ENCODE measurements around the gene SMNDC1. TPM values are rescaled to one million over a fixed set of nuclear protein-coding genes. Genes with fewer than 3 reads are reported as not detected.
A peak's percentile ranks its signal among the peaks of the same experiment; 100 is the strongest.

SMNDC1 gene
- total RNA-seq, 1 donor from 2014 or later = 46.7 TPM

GRCh38 chr10:110349831-110350230, 45.1 kb upstream of the SMNDC1 start:
- Histone ChIP-seq H3K9me3 (ENCODE audit: insufficient read depth, low read depth, low read length) (no peaks in the 10 kb centered on the region), H3K79me2 (ENCODE audit: insufficient read depth, low read length) (no peaks in the 10 kb centered on the region), H3K4me3 (ENCODE audit: insufficient read depth, low read depth, low read length) (no peak overlapping the region), H3K9ac (ENCODE audit: low read length) (no peak overlapping the region), H4K20me1 (ENCODE audit: insufficient read depth, low read length) (no peaks in the 10 kb centered on the region), H3K36me3 (ENCODE audit: insufficient read depth, low read length) (no peaks in the 10 kb centered on the region), H3K4me1 (ENCODE audit: insufficient read depth, low read length) (peaks cover 20% of the 10 kb centered on the region), H3K4me2 (ENCODE audit: low read length) (no peak overlapping the region), H3K27me3 (ENCODE audit: insufficient read depth, low read length) (no peaks in the 10 kb centered on the region), H3K27ac (ENCODE audit: low read depth, low read length) (no peak overlapping the region), H2AFZ (ENCODE audit: low read depth, low read length) (no peak overlapping the region)
- H3K4me3 Mint-ChIP-seq (ENCODE audit: unreplicated experiment) = peak overlapping the region; percentile 28
- H3K36me3 Mint-ChIP-seq (ENCODE audit: low read depth, unreplicated experiment) = no peaks in the 10 kb centered on the region
- H3K27me3 Mint-ChIP-seq (ENCODE audit: low read depth, unreplicated experiment) = peaks cover 13% of the 10 kb centered on the region
- no peaks in the 10 kb centered on the region for H3K9me3 Mint-ChIP-seq (ENCODE audit: unreplicated experiment)
- H3K4me1 Mint-ChIP-seq (ENCODE audit: low read depth, unreplicated experiment) = peaks cover 23% of the 10 kb centered on the region
- TF ChIP-seq CTCF (IDR thresholded peaks at IDR 0.05; ENCODE audit: insufficient read depth, low read depth, low read length) (no peak), EZH2 (IDR thresholded peaks at IDR 0.05; ENCODE audit: insufficient read depth, low read length) (no peak)
- no peak for FAIRE-seq
- H3K27ac Mint-ChIP-seq (ENCODE audit: unreplicated experiment) = no peak overlapping the region
- DNase-seq (ENCODE audit: low read depth) = no peak

- H3K79me2 ChIP-seq (ENCODE audit: insufficient read depth, low read length) = no peaks in the 10 kb centered on the region
- H3K4me2 ChIP-seq (ENCODE audit: low read length) = no peak overlapping the region
- H3K27ac Mint-ChIP-seq (ENCODE audit: unreplicated experiment) = no peak overlapping the region
- no peaks in the 10 kb centered on the region for H3K36me3 ChIP-seq (ENCODE audit: insufficient read depth, low read length)
- H3K27ac ChIP-seq (ENCODE audit: low read depth, low read length) = no peak overlapping the region
- H3K4me1 Mint-ChIP-seq (ENCODE audit: low read depth, unreplicated experiment) = peaks cover 25% of the 10 kb centered on the region
- H2AFZ ChIP-seq (ENCODE audit: low read depth, low read length) = no peak overlapping the region
- H4K20me1 ChIP-seq (ENCODE audit: insufficient read depth, low read length) = no peaks in the 10 kb centered on the region
- TF ChIP-seq EZH2 (IDR thresholded peaks at IDR 0.05; ENCODE audit: insufficient read depth, low read length) (no peak), CTCF (IDR thresholded peaks at IDR 0.05; ENCODE audit: insufficient read depth, low read depth, low read length) (no peak)
- H3K9ac ChIP-seq (ENCODE audit: low read length) = no peak overlapping the region
- H3K4me3 ChIP-seq (ENCODE audit: insufficient read depth, low read depth, low read length) = no peak overlapping the region
- no peaks in the 10 kb centered on the region for H3K9me3 Mint-ChIP-seq (ENCODE audit: unreplicated experiment)
- no peak overlapping the region for H3K4me3 Mint-ChIP-seq (ENCODE audit: unreplicated experiment)
- no peaks in the 10 kb centered on the region for H3K9me3 ChIP-seq (ENCODE audit: insufficient read depth, low read depth, low read length)
- no peaks in the 10 kb centered on the region for H3K36me3 Mint-ChIP-seq (ENCODE audit: low read depth, unreplicated experiment)
- H3K27me3 Mint-ChIP-seq (ENCODE audit: low read depth, unreplicated experiment) = peaks cover 13% of the 10 kb centered on the region
- DNase-seq (ENCODE audit: low read depth) = no peak
- no peaks in the 10 kb centered on the region for H3K27me3 ChIP-seq (ENCODE audit: insufficient read depth, low read length)
- no peak for FAIRE-seq
- H3K4me1 ChIP-seq (ENCODE audit: insufficient read depth, low read length) = peaks cover 16% of the 10 kb centered on the region
Observed at GRCh38 chr10:110349386-110349785, 44.7 kb upstream of the SMNDC1 start.

GRCh38 chr10:110348336-110348735, 43.6 kb upstream of the SMNDC1 start:
- Mint-ChIP-seq H3K27ac (ENCODE audit: unreplicated experiment) (no peak overlapping the region), H3K27me3 (ENCODE audit: low read depth, unreplicated experiment) (peaks cover 14% of the 10 kb centered on the region), H3K36me3 (ENCODE audit: low read depth, unreplicated experiment) (no peaks in the 10 kb centered on the region), H3K9me3 (ENCODE audit: unreplicated experiment) (no peaks in the 10 kb centered on the region), H3K4me3 (ENCODE audit: unreplicated experiment) (no peak overlapping the region), H3K4me1 (ENCODE audit: low read depth, unreplicated experiment) (peaks cover 16% of the 10 kb centered on the region)
- DNase-seq (ENCODE audit: low read depth) = no peak
- FAIRE-seq = no peak
- TF ChIP-seq CTCF (IDR thresholded peaks at IDR 0.05; ENCODE audit: insufficient read depth, low read depth, low read length) = no peak
- TF ChIP-seq EZH2 (IDR thresholded peaks at IDR 0.05; ENCODE audit: insufficient read depth, low read length) = no peak
- no peaks in the 10 kb centered on the region for H3K9me3 ChIP-seq (ENCODE audit: insufficient read depth, low read depth, low read length)
- H3K4me3 ChIP-seq (ENCODE audit: insufficient read depth, low read depth, low read length) = no peak overlapping the region
- H4K20me1 ChIP-seq (ENCODE audit: insufficient read depth, low read length) = no peaks in the 10 kb centered on the region
- H2AFZ ChIP-seq (ENCODE audit: low read depth, low read length) = no peak overlapping the region
- H3K4me1 ChIP-seq (ENCODE audit: insufficient read depth, low read length) = peaks cover 6% of the 10 kb centered on the region
- H3K27me3 ChIP-seq (ENCODE audit: insufficient read depth, low read length) = no peaks in the 10 kb centered on the region
- H3K36me3 ChIP-seq (ENCODE audit: insufficient read depth, low read length) = no peaks in the 10 kb centered on the region
- H3K27ac ChIP-seq (ENCODE audit: low read depth, low read length) = no peak overlapping the region
- H3K9ac ChIP-seq (ENCODE audit: low read length) = no peak overlapping the region
- no peaks in the 10 kb centered on the region for H3K79me2 ChIP-seq (ENCODE audit: insufficient read depth, low read length)
- H3K4me2 ChIP-seq (ENCODE audit: low read length) = no peak overlapping the region
